T47D (cell line): Measurements from ENCODE around the gene MYADM.

Source experiments
- DNase-seq, 2 experiments: peaks; one replicate each; pipeline versions ENCODE4 v3.0.0 to v3.0.0-alpha.2; 2011 to 2012; ENCODE audit warnings: low read depth in 1 of 2, low spot score in 1 of 2
- JUND ChIP-seq: IDR thresholded peaks from 2 replicates; pipeline ENCODE4 v1.6.1; 2012; ENCODE audit warnings: low read depth
- in situ Hi-C: cut with HindIII; loops from 2 replicates; pipeline ENCODE4 v1.10.0; 2016; ENCODE audit warnings: low sequenced_read_pairs, low pct_unique_long_range_greater_than_20kb

Gene MYADM

DNA sequence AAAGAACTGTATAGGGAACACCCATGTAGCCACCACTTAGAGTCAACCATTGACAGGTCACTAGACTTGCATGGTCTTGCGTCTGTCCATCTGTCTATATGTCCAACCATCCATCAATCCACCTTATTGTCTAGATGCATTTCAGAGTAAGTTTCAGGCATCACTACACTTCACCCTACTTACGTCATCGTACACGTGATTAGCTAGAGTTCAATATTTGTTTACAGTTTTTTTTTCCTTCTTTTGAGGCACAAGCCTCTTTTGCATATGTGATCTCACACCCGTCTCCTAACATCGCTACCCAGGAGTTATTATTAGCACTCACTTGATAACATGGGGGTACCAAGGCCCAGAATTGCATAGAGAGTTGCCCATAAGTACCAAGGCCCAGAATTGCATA is 48.3 kb downstream of the MYADM start:
- in situ Hi-C loops, result no loop called here
- TF ChIP-seq JUND, result no peak
- no peak for DNase-seq

GRCh38 chr19:53917356-53917755 is 49.7 kb downstream of the MYADM start:
- in situ Hi-C loops, result no loop called here
- no peak for DNase-seq

More at GRCh38 chr19:53917356-53917755, 49.7 kb downstream of the MYADM start:
- TF ChIP-seq JUND, result no peak
